SU-DHL-6 (cell line): Measurements from ENCODE around the gene PTPN6.

Experiments
- H2AFZ ChIP-seq: fragments of 200-600 bp; sonication (generic); 2 replicates; pipeline ENCODE4 v1.6.1; 2014; ENCODE audit warnings: low read depth, mild to moderate bottlenecking, moderate library complexity, mixed read lengths, antibody characterized with exemption, low read length; ENCODE audit not compliant: severe bottlenecking
- H3F3A ChIP-seq: fragments of 200-600 bp; shearing (Covaris generic); 2 replicates; pipeline ENCODE4 v1.6.0; 2016; ENCODE audit warnings: antibody characterized with exemption, mild to moderate bottlenecking; ENCODE audit not compliant: insufficient read depth
- H3K27ac ChIP-seq: fragments of 200-600 bp; sonication (generic); 2 replicates; pipeline ENCODE4 v1.5.1; 2016; ENCODE audit warnings: low read depth, mild to moderate bottlenecking, low read length, moderate library complexity, mixed read lengths
- H3K27me3 ChIP-seq: fragments of 200-600 bp; sonication (generic), shearing (Covaris generic); 2 replicates; pipeline ENCODE4 v1.6.0; 2014; ENCODE audit warnings: mild to moderate bottlenecking, low read length
- H3K36me3 ChIP-seq: fragments of 200-600 bp; sonication (generic); 2 replicates; pipeline ENCODE4 v1.6.1; 2014; ENCODE audit warnings: mild to moderate bottlenecking, low read length, mixed read lengths
- H3K4me2 ChIP-seq: fragments of 300-600, 200-600 bp; shearing (Covaris generic), sonication (generic); 2 replicates; pipeline ENCODE4 v1.6.0; 2014; ENCODE audit warnings: low read length, low read depth, mild to moderate bottlenecking; ENCODE audit not compliant: poor library complexity, severe bottlenecking
- H3K4me3 ChIP-seq: fragments of 200-600 bp; sonication (generic); 2 replicates; pipeline ENCODE4 v1.5.1; 2014; ENCODE audit warnings: antibody characterized with exemption, low read length, mild to moderate bottlenecking, mixed read lengths; ENCODE audit not compliant: insufficient read depth, poor library complexity, severe bottlenecking
- H3K79me2 ChIP-seq: fragments of 200-600 bp; sonication (generic); 2 replicates; pipeline ENCODE4 v1.6.1; 2014; ENCODE audit warnings: mild to moderate bottlenecking, low read length, moderate library complexity; ENCODE audit not compliant: insufficient read depth
- H3K9ac ChIP-seq: fragments of 200-600 bp; sonication (generic); 2 replicates; pipeline ENCODE4 v1.7.0; 2014; ENCODE audit warnings: mild to moderate bottlenecking, low read length
- H3K9me2 ChIP-seq: fragments of 200-600 bp; sonication (generic); replicated peaks from 2 replicates; pipeline ENCODE4 v1.6.1; 2014; ENCODE audit warnings: low read length; ENCODE audit not compliant: insufficient read depth
- H3K9me3 ChIP-seq: fragments of 200-600 bp; sonication (generic); 2 replicates; pipeline ENCODE4 v1.6.1; 2014; ENCODE audit warnings: low read length, mixed read lengths; ENCODE audit not compliant: insufficient read depth
- H4K20me1 ChIP-seq: fragments of 200-600 bp; sonication (generic); 2 replicates; pipeline ENCODE4 v1.6.1; 2014; ENCODE audit warnings: low read depth, mild to moderate bottlenecking, antibody characterized with exemption, low read length, moderate library complexity, mixed read lengths
- CTCF ChIP-seq: fragments of 200-600 bp; sonication (generic); IDR thresholded peaks from one replicate; pipeline ENCODE4 v1.5.1; 2017; ENCODE audit warnings: antibody characterized with exemption, mild to moderate bottlenecking, low read length, moderate library complexity; ENCODE audit not compliant: insufficient read depth, poor library complexity, severe bottlenecking
- EZH2phosphoT487 ChIP-seq: fragments of 200-600 bp; sonication (generic), shearing (Covaris generic); conservative IDR thresholded peaks from 2 replicates; pipeline ENCODE4 v1.6.1; 2018; ENCODE audit warnings: mild to moderate bottlenecking, antibody characterized with exemption, low read length, moderate library complexity, mixed read lengths

The PTPN6 gene

GRCh38 chr12:6938353-6939190 is 12.6 kb upstream of the PTPN6 start:
- no peak overlapping the region for H3K27ac ChIP-seq
- no peaks in the 10 kb centered on the region for H3K9me2 ChIP-seq
- H3K4me2 ChIP-seq: peak overlapping the region; percentile 38
- H2AFZ ChIP-seq: peak overlapping the region; percentile 52
- no peak overlapping the region for H3K4me3 ChIP-seq
- TF ChIP-seq EZH2phosphoT487 (no peak), CTCF (no peak)
- no peaks in the 10 kb centered on the region for H4K20me1 ChIP-seq
- H3K9me3 ChIP-seq: no peaks in the 10 kb centered on the region
- H3F3A ChIP-seq: peaks cover 10% of the 10 kb centered on the region
- peak overlapping the region; percentile 92 for H3K9ac ChIP-seq
- H3K36me3 ChIP-seq: no peaks in the 10 kb centered on the region
- no peaks in the 10 kb centered on the region for H3K79me2 ChIP-seq
- H3K27me3 ChIP-seq: no peaks in the 10 kb centered on the region

- Histone ChIP-seq H3K9me3 (no peaks in the 10 kb centered on the region), H3K27ac (no peak overlapping the region), H3K79me2 (no peaks in the 10 kb centered on the region), H3K9me2 (no peaks in the 10 kb centered on the region), H3K4me2 (no peak overlapping the region), H3K36me3 (no peaks in the 10 kb centered on the region), H3K27me3 (no peaks in the 10 kb centered on the region), H4K20me1 (no peaks in the 10 kb centered on the region), H2AFZ (no peak overlapping the region), H3K9ac (no peak overlapping the region), H3F3A (peaks cover 13% of the 10 kb centered on the region), H3K4me3 (no peak overlapping the region)
- TF ChIP-seq EZH2phosphoT487: no peak
- TF ChIP-seq CTCF: no peak
Measured at GRCh38 chr12:6939191-6939540, 12.0 kb upstream of the PTPN6 start.

DNA sequence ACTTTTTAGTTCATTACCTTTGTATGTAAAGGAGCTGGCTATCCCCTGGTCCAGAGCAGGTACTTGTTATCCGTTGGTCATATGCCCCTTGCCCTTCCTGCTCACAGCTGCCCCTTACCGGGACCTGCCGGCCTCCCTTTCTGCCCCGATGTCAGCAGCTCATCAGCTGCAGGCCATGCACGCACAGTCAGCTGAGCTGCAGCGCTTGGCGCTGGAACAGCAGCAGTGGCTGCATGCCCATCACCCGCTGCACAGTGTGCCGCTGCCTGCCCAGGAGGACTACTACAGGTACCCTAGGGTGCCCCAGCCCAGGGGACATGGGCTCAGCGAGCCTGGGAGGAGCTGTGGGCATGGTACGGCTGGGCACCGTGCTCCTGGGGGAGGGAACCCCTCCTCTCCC is 9.9 kb upstream of the PTPN6 start:
- Histone ChIP-seq H3K27ac (no peak overlapping the region), H4K20me1 (no peaks in the 10 kb centered on the region), H3K4me3 (no peak overlapping the region), H3K27me3 (no peaks in the 10 kb centered on the region), H3K9me2 (no peaks in the 10 kb centered on the region), H3K9me3 (no peaks in the 10 kb centered on the region), H3K9ac (no peak overlapping the region), H3K79me2 (no peaks in the 10 kb centered on the region), H3K36me3 (no peaks in the 10 kb centered on the region), H3F3A (peaks cover 25% of the 10 kb centered on the region), H3K4me2 (no peak overlapping the region), H2AFZ (no peak overlapping the region)
- TF ChIP-seq CTCF: no peak
- no peak for TF ChIP-seq EZH2phosphoT487
